ENCODE results near the gene GABRA4.
A peak's percentile ranks its signal among the peaks of the same experiment; 100 is the strongest.

The GABRA4 gene

DNA sequence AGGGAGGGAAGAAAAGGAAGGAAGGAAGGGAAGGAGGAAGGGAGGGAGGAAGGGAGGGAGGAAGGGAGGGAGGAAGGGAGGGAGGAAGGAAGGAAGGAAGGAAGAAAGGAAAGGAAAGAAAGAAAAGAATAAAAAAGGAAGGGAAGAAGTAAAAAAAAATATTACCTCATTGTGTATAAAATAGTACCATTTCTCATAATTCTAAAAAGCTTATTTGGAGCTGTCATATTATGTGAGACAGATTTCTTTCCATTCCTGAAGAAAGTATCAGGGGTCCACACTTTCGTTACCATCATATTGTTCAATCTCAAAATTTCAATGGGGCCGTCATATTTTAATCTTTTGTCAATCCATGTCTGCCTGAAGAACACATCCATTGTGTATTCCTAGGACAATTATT is 16.1 kb downstream of the GABRA4 start:
- no peak for DNase-seq

DNA sequence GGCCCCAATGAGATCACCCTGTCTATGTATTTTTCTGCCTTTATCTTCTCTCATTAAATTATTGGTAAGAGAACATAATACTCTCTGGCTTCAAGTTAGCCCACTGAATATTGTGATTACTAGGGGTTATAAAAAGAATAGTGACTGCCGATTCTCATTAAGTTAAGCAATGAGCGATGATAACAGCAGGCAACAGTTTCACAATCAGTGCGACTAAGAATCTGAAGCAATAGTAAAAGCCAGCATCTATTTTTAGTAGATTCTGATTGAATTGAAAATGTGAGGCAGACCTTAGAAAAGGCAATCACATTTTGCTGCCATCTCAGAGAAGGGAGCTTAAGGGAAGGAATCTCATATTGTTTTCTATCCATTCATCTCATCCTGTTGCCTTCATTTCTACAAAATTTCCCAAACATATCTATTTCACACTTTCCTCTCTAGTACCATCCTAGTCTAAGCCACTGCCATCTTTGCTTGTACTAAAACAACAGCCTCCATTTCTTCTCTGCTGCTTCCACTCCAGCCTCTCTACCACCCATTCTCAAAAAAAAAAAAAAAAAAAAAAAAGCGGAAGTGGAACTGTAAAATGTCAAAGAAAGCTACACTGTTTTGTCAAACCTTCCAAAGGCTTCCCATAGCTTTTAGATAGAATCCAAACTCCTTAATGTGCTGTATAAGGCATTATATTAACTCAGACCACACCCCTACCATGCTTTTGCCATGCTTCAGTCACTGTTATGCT is 17.4 kb downstream of the GABRA4 start:
- no peak for DNase-seq

DNA sequence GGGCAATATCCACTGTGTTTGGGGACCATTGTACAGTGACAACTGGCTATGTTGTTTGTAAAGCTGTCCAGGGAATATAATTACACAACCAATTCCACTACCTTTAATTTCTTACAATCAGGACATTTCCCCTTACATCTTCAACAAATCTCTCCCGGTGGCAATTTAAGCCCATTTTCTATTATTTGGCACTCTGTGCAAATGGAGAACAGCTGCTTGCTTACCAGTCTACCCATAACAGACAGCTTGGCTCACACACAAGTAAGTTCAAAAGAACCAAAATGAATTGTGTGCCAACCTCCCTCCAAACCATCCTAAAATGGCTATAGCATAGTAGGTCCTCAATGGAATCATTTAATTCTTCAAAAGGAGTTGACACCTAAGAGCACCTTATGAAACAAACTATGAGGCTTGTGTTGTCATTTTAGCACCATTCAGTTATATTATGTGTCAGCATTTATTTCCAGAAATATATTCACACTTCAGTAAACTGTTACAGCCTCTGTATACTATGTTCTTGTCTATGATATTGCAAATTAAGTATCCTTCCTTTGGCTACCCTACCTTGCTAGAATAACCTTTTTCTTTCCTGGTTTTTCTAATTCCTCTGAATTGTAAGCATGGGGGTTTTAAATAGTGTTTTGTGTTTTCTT is 18.4 kb downstream of the GABRA4 start:
- no peak for DNase-seq

DNA sequence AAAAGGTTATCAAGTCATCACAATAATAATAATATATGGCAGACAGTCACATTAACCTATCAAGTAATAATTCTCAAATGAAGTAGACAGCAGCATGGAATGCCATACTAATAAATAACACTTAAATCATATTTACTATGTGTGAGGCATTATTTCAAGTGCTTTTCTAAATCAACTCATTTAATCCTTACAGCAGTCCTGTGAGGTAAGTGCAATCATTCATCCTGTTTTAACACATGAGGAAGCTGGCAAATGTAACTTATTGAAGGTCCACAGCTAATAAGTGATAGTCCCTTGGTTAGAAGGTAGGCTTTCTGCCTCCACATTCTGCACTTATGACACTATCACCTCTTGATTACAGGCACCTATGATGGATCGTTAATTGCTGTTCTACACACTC is 24.5 kb downstream of the GABRA4 start:
- DNase-seq: no peak

DNA sequence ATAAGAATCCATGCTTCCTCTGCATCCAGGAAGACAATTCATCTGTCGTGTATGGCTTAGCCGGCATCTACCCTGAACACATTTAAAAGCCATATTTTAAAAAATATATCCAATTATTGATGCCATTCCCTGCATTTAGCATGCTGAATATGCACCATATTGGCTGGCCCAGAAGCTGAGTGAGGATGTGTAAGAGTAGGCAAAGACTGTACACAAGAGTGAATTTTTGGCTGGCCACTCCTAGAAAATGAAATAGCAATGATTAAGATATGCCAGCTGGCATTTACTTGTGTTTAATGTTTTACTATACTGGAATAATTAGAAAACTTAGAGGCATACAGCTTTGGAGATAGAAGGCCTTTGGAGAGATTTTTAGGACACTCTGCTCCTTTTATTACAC is 25.8 kb downstream of the GABRA4 start:
- no peak for DNase-seq

DNA sequence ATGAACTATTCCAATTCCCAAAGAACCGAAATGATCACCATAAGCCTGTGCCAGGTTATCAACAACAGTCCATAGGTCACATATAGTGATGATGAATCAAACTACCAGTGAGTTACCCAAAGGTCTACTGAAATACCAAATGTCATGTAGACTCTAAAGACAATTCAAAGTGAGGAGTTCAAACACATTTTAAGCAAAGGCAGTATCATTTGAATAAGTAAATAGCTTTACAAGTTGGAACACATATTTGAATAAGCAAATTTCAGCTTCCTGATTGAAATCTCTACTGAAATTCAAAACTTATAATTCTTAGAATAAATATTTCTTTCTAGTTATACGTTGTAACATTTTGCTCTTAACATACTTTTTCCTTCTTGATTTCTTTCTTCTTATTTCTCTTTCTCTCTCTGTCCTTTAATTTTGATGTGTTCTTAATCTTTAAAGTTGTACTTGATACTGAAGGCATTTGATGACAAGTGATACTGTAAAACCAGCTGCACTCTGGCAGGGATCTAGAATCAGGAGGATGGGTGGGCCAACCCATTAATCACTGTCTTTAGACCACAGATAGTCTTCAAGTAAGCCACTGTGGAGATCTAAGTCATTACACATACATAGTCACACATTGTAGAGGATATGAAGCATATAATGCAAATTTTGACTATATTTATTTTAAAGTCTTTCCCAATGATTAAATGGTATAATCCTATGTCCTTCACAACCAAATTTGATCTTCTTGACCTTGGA is 34.5 kb downstream of the GABRA4 start:
- DNase-seq: no peak

DNA sequence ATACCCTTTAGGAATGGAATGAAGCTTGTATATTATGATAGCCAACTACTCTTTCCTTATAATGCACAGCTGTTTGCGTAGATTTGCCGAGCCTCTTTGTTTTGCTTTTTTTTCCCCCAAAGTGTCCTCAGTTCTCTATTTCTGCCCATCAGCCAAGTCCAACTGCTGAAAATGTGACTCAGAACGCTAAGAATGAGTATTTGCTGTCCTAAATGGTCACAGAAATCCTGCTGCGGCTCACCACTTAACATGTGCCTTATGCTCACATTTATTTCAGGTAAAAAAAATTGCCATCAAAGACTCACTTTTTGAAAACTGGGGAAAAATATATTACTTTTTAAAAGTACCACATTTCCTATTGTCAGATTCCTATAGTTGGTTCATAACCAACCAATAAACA is 36.9 kb downstream of the GABRA4 start:
- DNase-seq: no peak

DNA sequence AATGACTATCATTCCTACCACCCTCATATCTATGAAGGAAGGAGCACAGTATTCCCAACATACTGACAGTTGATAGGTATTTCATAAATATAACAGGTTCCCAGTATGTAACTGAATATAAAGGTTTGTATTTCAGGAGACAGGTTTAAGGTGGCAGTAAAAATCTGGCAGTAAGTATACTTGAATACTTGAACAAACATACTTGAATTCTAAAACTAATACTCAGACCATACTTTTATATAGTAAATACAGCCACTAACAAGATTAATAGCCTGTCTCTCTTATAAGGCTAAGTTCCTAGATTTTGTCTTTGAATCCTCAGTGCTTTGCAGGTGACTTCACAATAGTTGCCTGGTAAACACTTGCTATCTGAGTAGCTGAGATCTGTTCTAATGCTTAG is 37.8 kb downstream of the GABRA4 start:
- DNase-seq: no peak

DNA sequence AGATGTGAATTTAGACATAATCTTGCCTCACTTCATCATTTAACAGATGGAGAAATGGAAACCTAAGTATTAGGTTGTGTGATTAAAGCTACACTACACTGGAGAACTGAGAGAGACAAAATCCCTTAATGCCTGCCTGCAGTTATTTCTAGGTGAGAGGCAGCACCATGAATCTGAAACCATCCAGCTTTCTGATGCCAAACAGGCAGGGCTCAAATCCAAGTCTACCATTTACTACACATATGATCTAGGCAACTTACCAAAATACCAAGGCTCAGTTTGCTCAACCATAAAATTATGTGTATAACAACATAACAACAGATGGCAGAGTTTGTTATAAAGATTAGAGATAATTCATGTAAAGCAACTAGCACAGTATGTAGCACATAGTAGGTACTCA is 38.7 kb downstream of the GABRA4 start:
- DNase-seq: no peak

DNA sequence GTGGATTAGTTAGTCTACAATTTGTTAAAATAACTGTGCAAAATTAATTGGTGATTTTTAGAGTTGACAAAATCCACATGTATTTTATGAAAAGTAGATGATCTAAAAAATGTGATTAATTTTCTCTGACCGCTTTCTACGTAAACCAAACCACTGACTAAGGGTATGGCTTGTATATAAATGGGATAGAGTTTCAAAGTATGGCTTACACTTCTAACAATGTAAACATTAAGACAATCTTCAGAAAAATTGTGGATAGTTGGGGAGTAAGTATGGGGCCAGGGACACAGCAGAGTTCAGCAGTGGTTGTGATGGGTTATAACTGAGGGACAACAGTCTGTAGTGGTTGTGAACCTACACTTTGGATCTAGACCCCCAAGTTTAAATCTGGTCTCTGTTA is 39.8 kb downstream of the GABRA4 start:
- DNase-seq: no peak

DNA sequence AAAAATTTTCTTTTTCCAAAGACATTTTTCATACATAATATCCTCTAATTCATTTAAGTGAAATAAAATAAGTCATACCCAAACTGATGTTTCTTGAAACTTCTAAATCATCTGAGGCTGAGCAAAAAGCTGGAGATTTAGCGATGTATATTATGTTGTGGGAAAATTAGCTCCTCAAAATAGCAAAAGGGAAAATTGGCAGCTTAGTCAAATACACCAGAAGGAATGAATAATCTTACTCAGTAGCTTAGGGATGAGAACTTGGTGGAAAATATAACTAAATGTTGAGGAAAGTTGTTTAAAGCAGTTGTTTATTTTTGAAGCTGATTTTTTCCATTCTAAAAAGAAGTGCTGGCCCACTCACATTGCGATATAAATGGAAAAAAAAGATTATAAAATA is 40.9 kb downstream of the GABRA4 start:
- no peak for DNase-seq

DNA sequence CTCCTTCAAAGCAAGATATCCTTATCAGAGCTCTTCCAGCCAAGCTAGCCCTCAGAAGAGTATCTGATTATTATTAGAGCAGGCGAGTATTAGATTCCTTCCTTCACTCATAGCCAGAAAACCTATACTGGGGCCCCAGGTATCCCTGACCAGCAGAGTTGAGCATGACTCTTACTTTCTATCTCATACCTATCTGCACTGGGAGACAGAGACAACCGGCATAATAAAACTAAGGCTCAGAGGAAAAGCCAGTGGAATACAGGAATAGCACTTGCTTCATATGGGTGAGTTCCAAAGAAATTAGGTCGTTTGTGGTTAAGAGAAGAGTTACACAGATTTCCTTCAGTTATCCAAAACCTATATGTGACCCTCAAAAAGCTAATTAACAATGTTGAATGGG is 42.6 kb downstream of the GABRA4 start:
- no peak for DNase-seq

DNA sequence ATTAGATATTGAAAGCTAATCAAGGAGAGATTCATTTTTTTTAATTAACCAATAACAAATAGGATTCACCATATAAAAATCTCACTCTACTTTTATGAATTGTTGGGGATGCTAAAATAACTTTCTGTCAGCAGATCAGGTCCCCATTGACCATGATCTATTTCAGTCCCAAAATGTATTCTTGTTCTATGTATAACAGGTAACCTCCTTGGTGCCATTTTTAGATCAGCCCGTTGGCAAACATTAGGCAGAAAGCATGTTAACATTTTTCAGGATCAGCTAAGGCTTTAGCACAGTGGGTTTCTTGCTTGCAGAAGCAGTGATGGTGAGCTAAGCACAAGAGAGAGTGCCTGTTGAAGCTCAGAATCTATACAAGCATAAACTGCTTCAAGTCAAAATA is 43.6 kb downstream of the GABRA4 start:
- DNase-seq: no peak

DNA sequence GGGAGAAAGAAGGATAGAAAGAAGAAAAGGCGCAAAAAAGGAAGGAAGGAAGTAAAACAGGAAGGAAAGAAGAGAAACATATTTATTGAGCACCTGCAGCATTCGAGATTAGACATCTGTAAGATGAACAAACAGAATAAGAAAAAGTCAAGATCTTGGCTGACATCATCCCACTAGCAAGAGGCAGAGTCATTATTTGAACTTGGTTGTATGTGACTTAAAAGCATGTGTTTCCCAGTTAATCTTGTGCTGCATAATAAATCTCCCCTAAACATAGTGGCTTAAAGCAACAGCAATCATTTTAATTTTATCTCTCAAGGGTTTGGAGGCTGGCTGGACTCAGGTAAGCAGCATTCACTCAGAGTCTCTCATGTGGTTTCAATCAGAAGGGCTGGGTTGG is 45.8 kb downstream of the GABRA4 start:
- no peak for DNase-seq

DNA sequence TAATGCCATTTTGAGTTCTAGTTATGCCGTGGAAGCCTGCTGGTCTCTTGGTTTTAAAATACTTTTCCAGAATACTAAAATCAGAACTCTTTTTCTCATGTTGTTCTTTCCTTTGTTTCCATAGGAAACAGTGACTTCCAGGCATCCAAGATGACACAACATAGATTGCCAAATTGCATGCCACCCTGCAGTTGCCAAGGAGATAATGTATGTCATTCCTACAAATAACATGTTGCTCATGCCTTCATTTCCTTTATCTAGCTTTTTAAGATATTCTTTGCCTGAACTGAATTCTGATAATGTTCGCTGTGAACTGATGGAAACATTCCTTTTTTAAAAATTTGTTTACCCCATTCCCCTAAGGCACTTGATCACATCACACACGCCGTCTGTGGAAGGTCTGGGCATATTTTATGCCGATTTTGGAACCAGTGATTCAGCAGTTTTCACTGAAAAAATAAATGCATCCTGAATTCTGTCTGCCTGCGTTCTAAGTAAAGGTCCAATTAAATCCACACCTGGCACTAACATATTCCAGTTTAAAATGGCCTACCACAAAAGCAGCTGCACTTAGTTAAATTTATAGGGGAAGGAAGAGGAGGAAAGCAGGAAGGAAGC is 46.4 kb downstream of the GABRA4 start:
- DNase-seq: no peak

DNA sequence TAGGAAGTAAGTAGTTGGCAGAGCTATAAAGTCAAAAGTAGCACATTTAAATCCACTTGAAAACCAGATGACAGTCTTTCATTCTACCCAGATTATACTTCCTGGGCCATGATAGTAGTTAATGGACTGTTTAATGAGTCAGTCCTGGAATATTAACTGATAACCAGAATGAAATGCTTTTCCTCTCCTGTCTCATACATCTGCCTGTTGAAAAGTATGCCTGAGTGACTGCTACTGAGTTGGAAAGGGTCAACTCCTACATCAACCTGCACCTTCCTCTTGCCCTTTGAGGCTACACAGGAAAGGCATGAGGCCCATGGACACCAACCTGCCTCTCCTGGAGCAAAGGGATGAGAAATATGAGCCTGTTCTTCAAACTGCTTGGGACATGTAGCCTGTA is 48.3 kb downstream of the GABRA4 start:
- no peak for DNase-seq

DNA sequence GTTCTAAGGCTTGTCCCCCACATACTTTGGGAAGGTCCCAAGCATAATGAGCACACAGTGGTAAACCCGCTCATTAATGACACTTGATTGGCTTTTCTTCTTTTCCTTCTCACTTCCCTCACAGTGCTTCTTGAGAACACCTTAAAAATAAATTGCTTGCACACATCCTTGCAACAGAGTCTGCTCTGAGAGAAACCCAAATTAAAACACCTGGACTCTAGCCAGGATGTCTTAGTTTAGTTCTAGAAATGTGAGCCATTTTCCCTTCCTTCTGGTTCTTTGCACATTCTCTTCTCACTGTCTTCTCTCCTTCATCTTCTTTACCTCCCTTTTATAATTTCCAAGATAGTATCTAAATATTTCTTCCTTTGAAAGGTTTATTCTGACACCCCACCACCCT is 49.0 kb downstream of the GABRA4 start:
- DNase-seq: no peak

DNA sequence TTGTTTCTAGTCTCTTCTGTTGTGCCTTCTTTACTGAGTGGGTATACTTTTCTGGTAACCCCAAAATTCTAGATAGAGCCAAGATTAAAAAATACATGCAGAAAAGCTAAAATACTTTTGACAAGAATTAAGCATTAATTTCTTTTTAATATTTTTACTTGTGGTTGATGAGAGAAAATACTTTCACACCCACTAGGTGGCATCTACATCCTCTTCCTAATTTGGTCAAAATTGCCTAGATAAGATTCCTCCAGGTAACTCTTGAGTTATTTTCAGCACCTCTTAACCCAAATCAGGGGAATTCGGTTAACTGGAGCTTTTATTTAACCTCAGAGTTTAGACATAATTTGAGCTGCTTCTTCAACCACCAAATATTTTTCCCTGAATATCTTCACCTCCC is 55.9 kb downstream of the GABRA4 start:
- DNase-seq: no peak

DNA sequence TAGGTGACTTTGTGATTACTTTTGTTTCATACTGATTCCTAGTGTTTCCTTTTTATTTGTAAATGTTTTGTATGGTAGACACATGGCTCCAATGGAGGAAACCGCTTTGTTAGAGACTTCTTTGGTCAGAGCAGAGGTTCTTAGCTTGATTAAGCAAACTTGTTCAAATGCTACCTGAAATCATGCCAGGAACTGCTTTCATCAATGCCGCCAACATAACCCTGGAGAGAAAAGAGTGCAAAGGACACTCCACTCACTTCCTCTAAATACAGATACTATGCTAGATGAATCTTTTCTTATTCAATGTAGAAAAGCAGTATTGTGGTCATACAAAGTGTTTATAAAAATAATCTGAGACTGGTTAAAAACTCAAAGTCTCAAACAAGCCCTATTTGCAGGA is 58.7 kb downstream of the GABRA4 start:
- no peak for DNase-seq

DNA sequence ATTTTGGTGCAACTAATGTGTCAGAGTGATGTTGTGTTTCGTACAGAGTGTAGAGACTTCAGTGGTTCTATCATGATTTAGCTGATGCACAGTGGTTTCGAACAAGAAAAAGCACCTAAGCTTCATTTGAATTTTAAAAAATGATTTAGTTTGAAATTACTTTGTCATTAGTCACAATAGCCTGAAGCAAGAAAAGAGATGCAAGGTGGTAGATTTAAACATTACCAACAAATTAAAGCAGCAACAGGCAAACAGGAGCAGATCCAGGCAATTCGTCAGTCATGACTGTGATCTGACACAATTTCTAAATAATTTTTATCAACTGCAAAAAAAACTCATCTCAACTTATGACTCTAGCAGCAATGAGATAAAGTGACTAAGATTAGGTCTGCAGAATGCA is 59.7 kb downstream of the GABRA4 start:
- DNase-seq: no peak

DNA sequence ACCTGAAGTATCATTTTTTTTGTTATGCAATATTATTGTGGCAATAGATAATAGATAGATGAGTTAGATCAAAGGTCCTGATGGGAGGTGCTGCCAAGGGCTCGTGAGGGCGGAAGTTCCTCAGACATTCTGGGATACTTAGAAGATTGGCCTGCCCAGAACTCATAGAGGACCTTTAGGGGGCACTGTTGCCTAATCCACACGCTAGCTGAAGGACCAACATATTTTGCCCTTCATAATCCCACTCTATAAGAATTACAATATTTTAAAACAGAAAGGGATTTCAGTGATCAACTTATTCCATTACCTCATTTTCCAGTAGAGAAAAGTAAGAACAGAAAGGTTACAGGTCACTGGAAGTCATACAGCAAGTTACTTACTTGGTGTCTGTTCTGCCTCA is 61.4 kb downstream of the GABRA4 start:
- DNase-seq: peak; percentile 33

DNA sequence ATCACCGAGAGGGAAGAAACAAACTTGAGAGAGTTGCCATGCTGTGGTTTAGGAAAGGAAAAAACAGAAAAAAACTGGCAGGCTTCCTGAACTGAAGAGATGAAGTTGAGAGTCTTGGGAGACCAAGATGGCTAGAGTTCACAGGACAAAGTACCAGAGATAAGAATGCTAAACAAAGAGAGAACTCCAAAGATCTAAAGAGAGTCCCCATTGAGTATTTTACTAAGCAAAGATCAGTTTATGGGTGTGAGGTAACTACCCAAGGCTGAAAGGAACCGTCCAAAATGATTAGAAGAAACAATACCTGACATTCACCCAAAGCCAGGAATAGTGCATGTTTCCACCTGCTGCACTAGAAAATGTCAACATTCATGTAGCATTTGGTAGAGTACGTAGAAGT is 62.5 kb downstream of the GABRA4 start:
- DNase-seq: no peak

DNA sequence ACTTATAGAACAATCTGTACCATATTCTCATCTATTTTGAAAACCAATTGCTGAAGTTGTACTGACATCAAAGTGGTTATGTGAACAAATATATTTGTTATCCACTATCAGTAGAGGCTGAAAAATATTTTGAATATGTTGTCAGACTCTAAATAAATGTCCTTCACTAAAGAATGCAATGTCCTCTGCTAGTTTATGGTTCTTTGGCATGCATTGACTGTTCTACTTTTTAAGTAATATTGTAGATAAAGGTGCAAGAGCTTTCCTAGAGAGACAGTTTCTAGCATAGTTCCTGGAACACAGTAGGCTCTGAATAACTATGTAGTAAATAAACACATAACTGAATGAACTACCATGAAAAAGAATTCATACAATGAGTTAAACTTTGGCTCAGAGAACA is 66.2 kb downstream of the GABRA4 start:
- DNase-seq: no peak

Data from CD4-positive, alpha-beta T cell treated with Interleukin-17A for 1 hour (primary cell).